SK-N-SH (cell line): ENCODE data around the gene BRIX1.

Source experiments
- CTCF ChIP-seq: fragments of 200-600 bp; sonication (generic); IDR thresholded peaks from 2 replicates; pipeline ENCODE4 v1.6.1; 2017; ENCODE audit warnings: antibody characterized with exemption, mild to moderate bottlenecking, moderate library complexity
- EP300 ChIP-seq, 2 experiments: IDR thresholded peaks; 2 replicates each; pipeline versions ENCODE4 v1.4.0 to v1.6.1; 2012; ENCODE audit warnings: borderline replicate concordance in 1 of 2, low read depth in 1 of 2, low read length in 1 of 2
- FOXM1 ChIP-seq: IDR thresholded peaks from 2 replicates; pipeline ENCODE4 v1.4.0; 2012; ENCODE audit warnings: low read depth, mild to moderate bottlenecking
- MAX ChIP-seq: IDR thresholded peaks from 2 replicates; pipeline ENCODE4 v1.4.0; 2012; ENCODE audit warnings: low read depth
- MXI1 ChIP-seq: IDR thresholded peaks from 2 replicates; pipeline ENCODE4 v1.6.1; 2012; ENCODE audit warnings: mild to moderate bottlenecking, low read depth, low read length, improper control_type of control experiment
- NFIC ChIP-seq: IDR thresholded peaks from 2 replicates; pipeline ENCODE4 v1.4.0; 2012; ENCODE audit warnings: borderline replicate concordance
- POLR2AphosphoS5 ChIP-seq: IDR thresholded peaks from 2 replicates; pipeline ENCODE4 v1.6.1; 2012; ENCODE audit warnings: low read depth, low read length
- REST ChIP-seq: IDR thresholded peaks from 2 replicates; pipeline ENCODE4 v1.6.1; 2012; ENCODE audit warnings: mild to moderate bottlenecking, low read depth, low read length, moderate library complexity
- RFX5 ChIP-seq: IDR thresholded peaks from 2 replicates; pipeline ENCODE4 v1.6.1; 2012; ENCODE audit warnings: mild to moderate bottlenecking, improper control_type of control experiment, low read length
- TAF1 ChIP-seq: IDR thresholded peaks from 2 replicates; pipeline ENCODE4 v1.6.1; 2012; ENCODE audit warnings: low read depth, mild to moderate bottlenecking, low read length, moderate library complexity, borderline replicate concordance
- TEAD4 ChIP-seq: IDR thresholded peaks from 2 replicates; pipeline ENCODE4 v1.4.0; 2012; ENCODE audit warnings: mild to moderate bottlenecking, borderline replicate concordance; ENCODE audit not compliant: insufficient read depth
- USF2 ChIP-seq: fragments of 150-350 bp; IDR thresholded peaks from 2 replicates; pipeline ENCODE4 v1.6.1; 2017; ENCODE audit warnings: antibody characterized with exemption, low read length, low read depth, borderline replicate concordance
- YY1 ChIP-seq: IDR thresholded peaks from 2 replicates; pipeline ENCODE4 v1.4.0; 2012; ENCODE audit warnings: low read depth, mild to moderate bottlenecking

- TF ChIP-seq CTCF (peak; percentile 71), POLR2AphosphoS5 (no peak), REST (no peak), RFX5 (no peak), MAX (no peak), EP300 (IDR thresholded peaks at IDR 0.05; ENCODE audit: borderline replicate concordance in 1 of 2, low read depth in 1 of 2, low read length in 1 of 2) (no peak), TEAD4 (no peak), YY1 (no peak), FOXM1 (no peak), MXI1 (no peak), USF2 (no peak), TAF1 (no peak), NFIC (no peak)
These were observed 9.9 kb upstream of the BRIX1 start for GRCh38 chr5:34905564-34905963.
